Neural crest cell (in vitro differentiated cells): ENCODE data around the gene KRT34. TPM values are rescaled to one million over a fixed set of nuclear protein-coding genes. Genes with fewer than 3 reads are reported as not detected.

ENCODE experiments used
- DNase-seq: peaks from one replicate; pipeline ENCODE4 v3.0.0; 2021; ENCODE audit warnings: low read depth, mixed read lengths, low spot score
- H3K27ac Mint-ChIP-seq: one replicate; pipeline ENCODE4 v1.8.0; 2021; ENCODE audit warnings: mild to moderate bottlenecking, mixed read lengths; ENCODE audit not compliant: unreplicated experiment
- H3K27me3 Mint-ChIP-seq: 2 replicates; pipeline ENCODE4 v1.8.0; 2021; ENCODE audit warnings: low read depth, mild to moderate bottlenecking, mixed read lengths
- H3K36me3 Mint-ChIP-seq: 2 replicates; pipeline ENCODE4 v1.8.0; 2021; ENCODE audit warnings: low read depth, mild to moderate bottlenecking, mixed read lengths
- H3K4me1 Mint-ChIP-seq: 2 replicates; pipeline ENCODE4 v1.8.0; 2021; ENCODE audit warnings: mixed read lengths
- H3K4me3 Mint-ChIP-seq: one replicate; pipeline ENCODE4 v1.8.0; 2021; ENCODE audit warnings: mild to moderate bottlenecking, mixed read lengths
- H3K9me3 Mint-ChIP-seq: 2 replicates; pipeline ENCODE4 v1.8.0; 2021; ENCODE audit warnings: mixed read lengths
- CTCF ChIP-seq: fragments of 200-600 bp; sonication (generic); conservative IDR thresholded peaks from 2 replicates; pipeline ENCODE4 v1.5.0; 2021; ENCODE audit warnings: antibody characterized with exemption, mild to moderate bottlenecking
- total RNA-seq: library from RNA; stranded (reverse); gene quantifications from 2 replicates; pipeline ENCODE4 v1.2.1, GENCODE V29; 2021

The KRT34 gene
- total RNA-seq, 1 donor from 2014 or later = not detected

- peaks cover 16% of the 10 kb centered on the region for H3K4me1 Mint-ChIP-seq
- no peaks in the 10 kb centered on the region for H3K27me3 Mint-ChIP-seq
- no peak overlapping the region for H3K27ac Mint-ChIP-seq
- no peak overlapping the region for H3K4me3 Mint-ChIP-seq
- no peak for DNase-seq
- no peaks in the 10 kb centered on the region for H3K36me3 Mint-ChIP-seq
- no peak for TF ChIP-seq CTCF
- H3K9me3 Mint-ChIP-seq = no peaks in the 10 kb centered on the region
Measured at GRCh38 chr17:41394254-41394996, 12.3 kb upstream of the KRT34 start.

GRCh38 chr17:41393826-41394225, 11.7 kb upstream of the KRT34 start:
- H3K27ac Mint-ChIP-seq = no peak overlapping the region
- no peak overlapping the region for H3K4me3 Mint-ChIP-seq
- no peaks in the 10 kb centered on the region for H3K9me3 Mint-ChIP-seq
- no peak for TF ChIP-seq CTCF
- H3K27me3 Mint-ChIP-seq = no peaks in the 10 kb centered on the region
- no peak for DNase-seq
- peaks cover 13% of the 10 kb centered on the region for H3K4me1 Mint-ChIP-seq
- no peaks in the 10 kb centered on the region for H3K36me3 Mint-ChIP-seq

GRCh38 chr17:41393294-41393693, 11.2 kb upstream of the KRT34 start:
- no peak overlapping the region for H3K27ac Mint-ChIP-seq
- H3K4me1 Mint-ChIP-seq = peaks cover 13% of the 10 kb centered on the region
- no peaks in the 10 kb centered on the region for H3K27me3 Mint-ChIP-seq
- TF ChIP-seq CTCF = no peak
- peaks cover 3% of the 10 kb centered on the region for H3K9me3 Mint-ChIP-seq
- DNase-seq = no peak
- H3K4me3 Mint-ChIP-seq = no peak overlapping the region
- H3K36me3 Mint-ChIP-seq = no peaks in the 10 kb centered on the region

- TF ChIP-seq CTCF = no peak
- DNase-seq = no peak
- Mint-ChIP-seq H3K4me1 (peaks cover 13% of the 10 kb centered on the region), H3K4me3 (no peak overlapping the region), H3K27me3 (no peaks in the 10 kb centered on the region), H3K36me3 (peaks cover 1% of the 10 kb centered on the region), H3K27ac (no peak overlapping the region), H3K9me3 (peaks cover 4% of the 10 kb centered on the region)
Measured at GRCh38 chr17:41392278-41392677, 10.2 kb upstream of the KRT34 start.

GRCh38 chr17:41391535-41391934, 9.4 kb upstream of the KRT34 start:
- no peak for DNase-seq
- Mint-ChIP-seq H3K27ac (no peak overlapping the region), H3K27me3 (no peaks in the 10 kb centered on the region), H3K4me3 (no peak overlapping the region), H3K4me1 (peaks cover 13% of the 10 kb centered on the region), H3K9me3 (peaks cover 4% of the 10 kb centered on the region), H3K36me3 (peaks cover 5% of the 10 kb centered on the region)
- TF ChIP-seq CTCF = no peak
